Cardiac fibroblast (primary cell): ENCODE measurements around the gene SPACA7.

Experiments
- DNase-seq, 2 donors: peaks; one replicate each; pipeline versions ENCODE4 v3.0.0 to v3.0.0-alpha.2; 2010; ENCODE audit warnings: low read depth in 2 of 2
- H3K4me3 ChIP-seq, 2 donors: replicated peaks in 1 of 2; 1 replicate in 1 of 2; 2 replicates in 1 of 2; pipeline ENCODE4 v1.5.1; 2011; ENCODE audit warnings: low read depth in 2 of 2, low read length in 2 of 2, mild to moderate bottlenecking in 2 of 2, moderate library complexity in 1 of 2
- TF ChIP-seq, protein P1 (sequence below): IDR thresholded peaks from one replicate; pipeline ENCODE4 v1.5.1; 2011; ENCODE audit warnings: low read depth, mild to moderate bottlenecking, low read length, inconsistent platforms

The SPACA7 gene

DNA sequence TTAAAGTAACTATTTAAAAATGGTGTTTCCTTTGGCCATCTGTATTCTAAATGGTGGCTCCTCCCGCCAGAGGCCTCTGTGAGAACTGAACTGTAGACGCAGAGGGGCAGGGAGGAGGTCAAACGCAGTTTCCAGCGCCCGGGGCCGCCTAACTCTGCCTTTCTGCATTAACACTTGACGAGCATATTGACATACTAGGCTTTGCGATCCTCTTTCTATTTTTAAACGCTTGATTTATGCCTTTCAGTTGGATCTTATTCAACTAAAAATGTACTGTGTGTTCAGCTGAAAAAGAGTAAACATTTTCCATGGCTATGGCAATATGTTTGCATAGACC is 74.7 kb downstream of the SPACA7 start:
- TF ChIP-seq, protein P1, sequence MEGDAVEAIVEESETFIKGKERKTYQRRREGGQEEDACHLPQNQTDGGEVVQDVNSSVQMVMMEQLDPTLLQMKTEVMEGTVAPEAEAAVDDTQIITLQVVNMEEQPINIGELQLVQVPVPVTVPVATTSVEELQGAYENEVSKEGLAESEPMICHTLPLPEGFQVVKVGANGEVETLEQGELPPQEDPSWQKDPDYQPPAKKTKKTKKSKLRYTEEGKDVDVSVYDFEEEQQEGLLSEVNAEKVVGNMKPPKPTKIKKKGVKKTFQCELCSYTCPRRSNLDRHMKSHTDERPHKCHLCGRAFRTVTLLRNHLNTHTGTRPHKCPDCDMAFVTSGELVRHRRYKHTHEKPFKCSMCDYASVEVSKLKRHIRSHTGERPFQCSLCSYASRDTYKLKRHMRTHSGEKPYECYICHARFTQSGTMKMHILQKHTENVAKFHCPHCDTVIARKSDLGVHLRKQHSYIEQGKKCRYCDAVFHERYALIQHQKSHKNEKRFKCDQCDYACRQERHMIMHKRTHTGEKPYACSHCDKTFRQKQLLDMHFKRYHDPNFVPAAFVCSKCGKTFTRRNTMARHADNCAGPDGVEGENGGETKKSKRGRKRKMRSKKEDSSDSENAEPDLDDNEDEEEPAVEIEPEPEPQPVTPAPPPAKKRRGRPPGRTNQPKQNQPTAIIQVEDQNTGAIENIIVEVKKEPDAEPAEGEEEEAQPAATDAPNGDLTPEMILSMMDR, result no peak
- H3K4me3 ChIP-seq, result no peak overlapping the region
- DNase-seq, result no peak

- no peak for DNase-seq
- TF ChIP-seq, protein P1, result no peak
Measured at GRCh38 chr13:112451512-112452379, 75.6 kb downstream of the SPACA7 start.

DNA sequence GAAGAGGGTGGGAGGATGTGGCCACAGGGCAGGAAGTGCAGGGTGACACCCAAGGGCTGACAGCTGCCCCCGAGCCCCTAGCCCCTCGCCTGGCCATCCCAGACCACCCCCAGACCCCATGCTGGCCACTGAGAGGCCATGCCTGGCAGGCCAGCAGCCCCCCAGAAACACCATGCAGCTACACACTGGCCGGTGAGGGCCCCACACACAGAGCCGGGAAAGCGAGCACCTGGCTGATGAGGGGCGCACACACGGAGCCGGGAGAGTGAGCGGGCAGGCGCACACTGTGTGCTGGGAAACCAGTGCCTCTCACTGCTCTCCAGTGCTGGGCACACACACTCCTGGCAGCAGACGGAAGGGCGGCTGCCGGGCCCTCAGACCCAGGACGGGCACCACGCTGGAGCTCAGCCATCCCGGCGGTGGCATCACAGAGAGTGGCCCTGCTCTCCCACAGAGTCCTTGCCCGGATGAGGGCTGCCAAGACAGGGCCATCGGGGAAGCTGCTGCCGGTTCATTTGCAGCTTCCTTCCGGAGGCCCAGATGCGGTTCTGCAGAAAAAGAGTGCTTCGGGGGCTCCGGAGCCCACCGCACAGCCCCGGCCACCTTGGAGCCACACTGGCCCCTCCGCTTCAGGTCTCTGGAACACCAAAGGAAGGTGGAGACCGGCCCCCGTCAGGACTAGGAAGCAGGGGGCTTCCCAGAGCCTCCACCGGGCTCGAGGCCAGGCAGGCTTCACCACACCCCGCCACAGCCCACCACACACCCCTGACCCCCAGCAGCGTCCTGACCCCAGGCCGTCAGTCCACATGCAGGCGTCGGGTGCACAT is 76.4 kb downstream of the SPACA7 start:
- H3K4me3 ChIP-seq, result no peak overlapping the region
- DNase-seq, result no peak
- TF ChIP-seq, protein P1, result no peak

More at GRCh38 chr13:112451512-112452379, 75.6 kb downstream of the SPACA7 start:
- no peak overlapping the region for H3K4me3 ChIP-seq

- no peak for DNase-seq
- no peak overlapping the region for H3K4me3 ChIP-seq
- TF ChIP-seq, protein P1, result no peak
Measured at GRCh38 chr13:112453207-112453829, 77.2 kb downstream of the SPACA7 start.

GRCh38 chr13:112453874-112454647 is 77.9 kb downstream of the SPACA7 start:
- no peak for DNase-seq
- no peak overlapping the region for H3K4me3 ChIP-seq
- TF ChIP-seq, protein P1, result no peak
